Loucy (cell line): Measurements from ENCODE around the gene LHX4.

Experiments used
- EZH2phosphoT487 ChIP-seq: fragments of 200-600 bp; IDR thresholded peaks from 2 replicates; pipeline ENCODE4 v1.6.1; 2018; ENCODE audit warnings: antibody characterized with exemption, mild to moderate bottlenecking, moderate library complexity, borderline replicate concordance
- TF ChIP-seq, protein P1 (sequence below): fragments of 200-600 bp; sonication (generic); conservative IDR thresholded peaks from 2 replicates; pipeline ENCODE4 v1.5.1; 2014; ENCODE audit warnings: mild to moderate bottlenecking, antibody characterized with exemption, low read length

DNA sequence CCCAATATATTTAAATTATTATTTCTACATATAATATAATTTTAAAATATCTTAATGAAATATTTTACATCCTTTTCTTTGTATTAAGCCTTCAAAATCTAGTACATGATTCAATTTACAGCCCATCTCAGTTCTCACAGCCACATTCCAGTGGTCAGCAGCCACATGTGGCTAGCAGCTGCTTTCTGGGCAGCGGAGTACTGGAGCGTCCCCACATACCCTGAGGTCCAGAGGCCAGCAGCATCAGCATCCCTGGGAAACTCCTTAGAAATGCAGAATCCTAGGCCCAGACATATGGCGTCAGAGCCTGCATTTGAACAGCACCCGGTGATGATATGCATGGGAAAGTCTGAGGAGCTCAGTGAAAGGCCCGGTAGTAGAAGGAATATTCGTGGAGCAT lies 8.6 kb upstream of the LHX4 start:
- TF ChIP-seq, protein P1, sequence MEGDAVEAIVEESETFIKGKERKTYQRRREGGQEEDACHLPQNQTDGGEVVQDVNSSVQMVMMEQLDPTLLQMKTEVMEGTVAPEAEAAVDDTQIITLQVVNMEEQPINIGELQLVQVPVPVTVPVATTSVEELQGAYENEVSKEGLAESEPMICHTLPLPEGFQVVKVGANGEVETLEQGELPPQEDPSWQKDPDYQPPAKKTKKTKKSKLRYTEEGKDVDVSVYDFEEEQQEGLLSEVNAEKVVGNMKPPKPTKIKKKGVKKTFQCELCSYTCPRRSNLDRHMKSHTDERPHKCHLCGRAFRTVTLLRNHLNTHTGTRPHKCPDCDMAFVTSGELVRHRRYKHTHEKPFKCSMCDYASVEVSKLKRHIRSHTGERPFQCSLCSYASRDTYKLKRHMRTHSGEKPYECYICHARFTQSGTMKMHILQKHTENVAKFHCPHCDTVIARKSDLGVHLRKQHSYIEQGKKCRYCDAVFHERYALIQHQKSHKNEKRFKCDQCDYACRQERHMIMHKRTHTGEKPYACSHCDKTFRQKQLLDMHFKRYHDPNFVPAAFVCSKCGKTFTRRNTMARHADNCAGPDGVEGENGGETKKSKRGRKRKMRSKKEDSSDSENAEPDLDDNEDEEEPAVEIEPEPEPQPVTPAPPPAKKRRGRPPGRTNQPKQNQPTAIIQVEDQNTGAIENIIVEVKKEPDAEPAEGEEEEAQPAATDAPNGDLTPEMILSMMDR: no peak
- no peak for TF ChIP-seq EZH2phosphoT487
